ENCODE data around the gene LIME1. TPM values are rescaled to one million over a fixed set of nuclear protein-coding genes. Genes with fewer than 3 reads are reported as not detected.

The LIME1 gene
- total RNA-seq, 1 donor = 3.5 TPM

DNA sequence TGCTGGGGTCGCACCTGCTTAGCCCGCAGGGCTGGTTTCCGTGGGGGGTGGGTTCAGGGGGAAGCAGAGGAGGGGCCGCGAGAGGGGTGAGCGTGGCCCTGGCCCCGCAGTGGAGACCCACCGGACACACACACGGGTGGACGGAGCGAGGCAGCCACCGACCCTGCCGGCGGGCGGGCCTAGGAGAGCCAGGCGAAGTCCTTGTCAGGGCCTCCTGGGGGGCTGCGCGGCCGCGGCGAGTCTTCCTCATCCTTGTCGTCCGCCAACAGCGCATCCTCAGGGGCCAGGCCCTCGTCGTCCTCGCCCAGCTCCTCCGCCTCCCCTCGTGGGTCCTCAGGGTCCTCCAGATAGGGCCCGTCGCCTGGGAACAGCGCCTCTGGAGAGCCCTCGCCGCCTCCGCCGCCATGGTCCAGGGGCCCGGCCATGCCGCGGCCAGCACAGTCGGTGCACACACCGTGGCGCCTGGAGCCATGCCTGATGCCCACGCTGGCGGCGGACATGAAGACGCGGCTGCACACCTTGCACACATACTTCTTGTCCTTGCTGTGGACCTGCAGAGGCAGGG is 10.4 kb downstream of the LIME1 start:
- no peak for TF ChIP-seq CTCF (IDR thresholded peaks at IDR 0.05; ENCODE audit: insufficient read depth, low read depth, low read length)
- no peak for DNase-seq (ENCODE audit: low read depth)
- H3K4me3 ChIP-seq (ENCODE audit: low read depth, low read length) = no peak overlapping the region

- no peak for TF ChIP-seq CTCF (IDR thresholded peaks at IDR 0.05; ENCODE audit: insufficient read depth, low read depth, low read length)
- no peak for DNase-seq (ENCODE audit: low read depth)
- H3K4me3 ChIP-seq (ENCODE audit: low read depth, low read length) = no peak overlapping the region
These were observed 11.2 kb downstream of the LIME1 start for GRCh38 chr20:63747622-63748069.

DNA sequence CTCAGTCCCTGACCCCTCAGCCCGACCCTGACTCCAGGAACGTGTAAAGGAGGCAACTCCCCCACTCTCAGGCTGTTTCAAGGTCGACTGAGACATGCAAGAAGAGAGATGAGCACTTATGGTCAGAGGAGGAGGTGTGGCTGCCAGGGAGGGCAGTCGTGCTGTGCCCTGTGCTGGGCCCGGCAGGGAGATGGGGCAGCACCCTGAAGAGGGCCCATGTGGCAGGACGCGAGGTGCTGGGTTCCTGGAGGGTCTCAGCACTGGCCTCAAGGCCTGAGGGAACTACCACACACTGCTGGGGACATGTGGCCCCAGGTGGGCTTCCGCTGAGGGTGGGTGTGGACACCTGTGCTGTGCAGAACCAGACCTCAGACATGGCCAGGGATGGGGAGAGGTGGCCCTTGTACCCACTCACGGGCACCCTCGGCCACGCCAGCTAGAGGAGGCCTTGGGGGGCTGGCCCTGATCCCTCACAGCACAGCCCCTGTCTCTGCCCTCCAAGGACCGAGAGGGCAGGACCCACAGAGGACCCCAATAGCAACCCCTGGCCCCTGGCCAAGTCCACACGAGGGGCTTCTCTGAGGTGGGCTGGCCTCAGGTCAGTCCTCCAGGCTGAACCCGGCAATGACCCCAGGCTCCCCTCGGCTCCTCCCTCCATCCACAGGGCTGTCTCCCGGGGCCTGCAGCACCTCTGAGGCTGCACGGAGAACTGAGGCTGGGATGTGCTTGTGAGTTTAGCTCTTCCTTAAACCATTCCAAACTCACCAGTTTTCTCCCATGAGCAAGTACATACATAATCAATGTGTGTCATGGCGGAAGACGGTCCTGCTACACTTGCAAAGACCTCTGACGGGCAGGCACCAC is 11.8 kb downstream of the LIME1 start:
- TF ChIP-seq CTCF (IDR thresholded peaks at IDR 0.05; ENCODE audit: insufficient read depth, low read depth, low read length) = no peak
- DNase-seq (ENCODE audit: low read depth) = no peak
- no peak overlapping the region for H3K4me3 ChIP-seq (ENCODE audit: low read depth, low read length)

- no peak overlapping the region for H3K4me3 ChIP-seq (ENCODE audit: low read depth, low read length)
- TF ChIP-seq CTCF (IDR thresholded peaks at IDR 0.05; ENCODE audit: insufficient read depth, low read depth, low read length) = no peak
- DNase-seq (ENCODE audit: low read depth) = no peak
These were observed 12.4 kb downstream of the LIME1 start for GRCh38 chr20:63748934-63749270.

DNA sequence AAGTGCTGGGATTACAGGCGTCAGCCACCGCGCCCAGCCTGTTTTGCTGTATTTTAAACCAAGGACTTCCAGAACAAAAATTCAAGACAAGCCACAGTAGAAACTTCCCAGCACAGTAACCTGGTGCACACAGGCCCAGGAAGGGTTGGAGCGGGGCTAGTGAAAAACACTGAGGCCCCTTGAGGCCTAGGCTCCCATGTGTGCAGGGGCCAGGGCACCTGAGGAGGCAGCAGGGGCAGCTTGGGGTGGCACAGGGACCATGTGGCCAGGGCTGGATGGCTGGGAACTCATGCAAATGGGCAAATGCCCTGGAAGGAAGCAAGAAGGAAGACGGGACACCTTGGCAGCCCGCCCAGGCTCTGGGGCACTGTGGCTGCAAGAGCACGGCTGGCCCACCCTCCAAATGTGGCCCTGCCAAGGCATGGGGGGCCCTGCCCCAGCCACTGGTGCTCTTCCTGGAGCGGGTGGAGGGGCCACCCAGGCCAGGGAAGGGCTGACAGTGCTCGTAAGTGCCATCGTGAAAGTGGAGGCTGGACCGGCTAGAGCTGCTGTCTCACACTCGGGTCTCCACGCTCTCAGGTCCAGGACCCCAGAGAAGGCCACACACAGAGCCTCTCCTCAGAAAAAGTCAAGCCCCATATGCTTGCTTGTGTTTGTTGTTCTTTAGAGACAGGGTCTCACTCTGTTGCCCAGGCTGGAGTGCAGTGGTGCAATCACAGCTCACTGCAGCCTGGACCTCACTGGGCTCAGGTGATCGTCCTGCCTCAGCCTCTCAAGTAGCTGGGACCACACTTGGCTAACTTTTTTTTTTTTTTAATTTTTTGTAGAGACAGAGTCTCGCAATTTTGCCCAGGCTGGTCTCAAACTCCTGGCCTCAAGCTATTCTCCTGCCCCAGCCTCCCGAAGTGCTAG is 13.4 kb downstream of the LIME1 start:
- H3K4me3 ChIP-seq (ENCODE audit: low read depth, low read length) = no peak overlapping the region
- TF ChIP-seq CTCF (IDR thresholded peaks at IDR 0.05; ENCODE audit: insufficient read depth, low read depth, low read length) = no peak
- DNase-seq (ENCODE audit: low read depth) = no peak

DNA sequence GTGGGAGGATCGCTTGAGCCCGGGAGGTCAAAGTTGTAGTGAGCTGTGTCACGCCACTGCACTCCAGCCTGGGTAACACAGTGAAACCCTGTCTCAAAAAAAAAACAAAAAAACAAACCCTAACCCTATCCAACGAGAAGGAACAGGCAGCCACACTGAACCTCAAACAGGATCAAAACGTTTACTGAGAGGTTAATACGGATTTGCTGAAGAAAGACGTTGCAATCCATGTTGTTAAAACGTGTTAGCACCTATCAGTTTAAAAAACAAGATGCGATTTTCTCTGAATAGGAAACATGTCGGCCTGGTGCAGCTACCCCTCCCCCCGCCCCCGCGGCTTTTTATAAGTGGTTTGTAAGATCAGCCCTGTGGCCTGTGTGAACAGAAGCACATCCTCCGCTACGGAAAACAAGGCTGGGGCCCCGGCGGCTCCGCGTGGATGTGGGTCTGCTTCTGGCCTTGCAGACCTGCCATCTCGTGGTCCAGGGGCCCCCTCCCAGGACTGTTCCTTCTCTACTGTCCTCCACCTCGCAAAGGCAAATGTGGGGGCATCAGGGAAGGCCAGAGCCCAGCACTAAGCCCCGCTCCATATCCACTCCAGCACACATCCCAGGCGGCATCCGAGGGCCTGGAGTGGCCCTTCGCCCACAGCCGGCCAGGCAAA is 14.5 kb downstream of the LIME1 start:
- no peak for DNase-seq (ENCODE audit: low read depth)
- no peak for TF ChIP-seq CTCF (IDR thresholded peaks at IDR 0.05; ENCODE audit: insufficient read depth, low read depth, low read length)
- no peak overlapping the region for H3K4me3 ChIP-seq (ENCODE audit: low read depth, low read length)

Measured in fibroblast of villous mesenchyme (primary cell).